Erythroblast (primary cell): ENCODE results near the gene COBL.

Experiments
- GATA1 ChIP-seq: IDR thresholded peaks from 2 replicates; pipeline ENCODE4 v1.6.1; 2011; ENCODE audit warnings: low read depth, mild to moderate bottlenecking, control low read depth, low read length, moderate library complexity
- POLR2A ChIP-seq: IDR thresholded peaks from 2 replicates; pipeline ENCODE4 v1.6.1; 2011; ENCODE audit warnings: mild to moderate bottlenecking, low read length

GRCh38 chr7:51220226-51220625 is 96.4 kb downstream of the COBL start:
- TF ChIP-seq POLR2A (no peak), GATA1 (no peak)
